ENCODE data around the gene SLC4A1AP. TPM values are rescaled to one million over a fixed set of nuclear protein-coding genes. Genes with fewer than 3 reads are reported as not detected.

Gene SLC4A1AP
- total and polyA plus RNA-seq, 2 of the 13 experiments (the other 11 are each of a cell fraction or from before 2014, with no cell fraction given), result 15.3 to 44.6 TPM

DNA sequence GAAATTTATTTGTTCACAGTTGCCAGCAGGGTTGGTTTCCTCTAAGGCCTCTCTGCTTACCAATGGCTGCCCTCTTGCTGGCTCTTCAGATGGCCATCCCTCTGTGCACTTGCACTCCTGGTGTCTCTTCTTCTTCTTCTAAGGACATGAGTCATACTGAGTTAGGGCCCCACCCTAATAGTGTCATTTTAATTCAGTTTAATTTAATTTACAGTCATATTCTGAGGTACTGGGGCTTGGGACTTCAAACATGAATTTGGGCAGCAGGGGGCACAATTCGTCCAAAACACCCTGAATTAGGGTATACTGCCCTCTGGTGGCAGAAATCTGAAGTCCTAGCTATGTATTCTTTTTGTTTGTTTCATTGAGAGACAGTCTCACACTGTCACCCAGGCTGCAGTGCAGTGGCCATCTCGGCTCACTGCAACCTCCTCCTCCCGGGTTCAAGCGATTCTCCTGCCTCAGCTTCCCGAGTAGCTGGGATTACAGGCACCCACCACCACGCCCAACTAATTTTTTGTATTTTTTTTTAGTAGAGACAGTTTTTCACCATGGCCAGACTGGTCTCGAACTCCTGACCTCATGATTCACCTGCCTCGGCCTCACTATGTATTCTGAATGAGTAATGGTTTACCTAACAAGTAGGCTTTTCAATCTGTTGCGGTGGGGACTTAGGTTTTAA lies 19.8 kb downstream of the SLC4A1AP start (continued):
- no peak for TF ChIP-seq ZNF335 (CRISPR knock-in tag; IDR thresholded peaks at IDR 0.05)
- TF ChIP-seq ZNF564 (CRISPR knock-in tag; IDR thresholded peaks at IDR 0.05), result no peak
- no peak for TF ChIP-seq ZNF746 (CRISPR knock-in tag; IDR thresholded peaks at IDR 0.05)
- TF ChIP-seq, protein P1, sequence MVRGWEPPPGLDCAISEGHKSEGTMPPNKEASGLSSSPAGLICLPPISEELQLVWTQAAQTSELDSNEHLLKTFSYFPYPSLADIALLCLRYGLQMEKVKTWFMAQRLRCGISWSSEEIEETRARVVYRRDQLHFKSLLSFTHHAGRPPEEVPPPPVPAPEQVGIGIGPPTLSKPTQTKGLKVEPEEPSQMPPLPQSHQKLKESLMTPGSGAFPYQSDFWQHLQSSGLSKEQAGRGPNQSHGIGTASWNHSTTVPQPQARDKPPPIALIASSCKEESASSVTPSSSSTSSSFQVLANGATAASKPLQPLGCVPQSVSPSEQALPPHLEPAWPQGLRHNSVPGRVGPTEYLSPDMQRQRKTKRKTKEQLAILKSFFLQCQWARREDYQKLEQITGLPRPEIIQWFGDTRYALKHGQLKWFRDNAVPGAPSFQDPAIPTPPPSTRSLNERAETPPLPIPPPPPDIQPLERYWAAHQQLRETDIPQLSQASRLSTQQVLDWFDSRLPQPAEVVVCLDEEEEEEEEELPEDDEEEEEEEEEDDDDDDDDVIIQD (CRISPR knock-in tag; IDR thresholded peaks at IDR 0.05; ENCODE audit: low read depth), result peak; percentile 39; the same call in 1 of the 2 replicates
- no peak for TF ChIP-seq ZNF552 (CRISPR knock-in tag; IDR thresholded peaks at IDR 0.05; ENCODE audit: borderline replicate concordance)
- TF ChIP-seq ZNF567 (CRISPR knock-in tag; IDR thresholded peaks at IDR 0.05; ENCODE audit: borderline replicate concordance), result no peak
- no peak for TF ChIP-seq ZNF678 (CRISPR knock-in tag; IDR thresholded peaks at IDR 0.05)
- TF ChIP-seq NCOA2 (CRISPR knock-in tag; IDR thresholded peaks at IDR 0.05), result peak; percentile 49; the same call in 1 of the 2 replicates
- TF ChIP-seq FOSL2 (CRISPR knock-in tag; IDR thresholded peaks at IDR 0.05), result peak; percentile 50; the same call in 1 of the 2 replicates
- TF ChIP-seq, protein P2, sequence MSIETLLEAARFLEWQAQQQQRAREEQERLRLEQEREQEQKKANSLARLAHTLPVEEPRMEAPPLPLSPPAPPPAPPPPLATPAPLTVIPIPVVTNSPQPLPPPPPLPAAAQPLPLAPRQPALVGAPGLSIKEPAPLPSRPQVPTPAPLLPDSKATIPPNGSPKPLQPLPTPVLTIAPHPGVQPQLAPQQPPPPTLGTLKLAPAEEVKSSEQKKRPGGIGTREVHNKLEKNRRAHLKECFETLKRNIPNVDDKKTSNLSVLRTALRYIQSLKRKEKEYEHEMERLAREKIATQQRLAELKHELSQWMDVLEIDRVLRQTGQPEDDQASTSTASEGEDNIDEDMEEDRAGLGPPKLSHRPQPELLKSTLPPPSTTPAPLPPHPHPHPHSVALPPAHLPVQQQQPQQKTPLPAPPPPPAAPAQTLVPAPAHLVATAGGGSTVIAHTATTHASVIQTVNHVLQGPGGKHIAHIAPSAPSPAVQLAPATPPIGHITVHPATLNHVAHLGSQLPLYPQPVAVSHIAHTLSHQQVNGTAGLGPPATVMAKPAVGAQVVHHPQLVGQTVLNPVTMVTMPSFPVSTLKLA (IDR thresholded peaks at IDR 0.05), result no peak
- TF ChIP-seq SAP130 (CRISPR knock-in tag; IDR thresholded peaks at IDR 0.05; ENCODE audit: low read depth), result peak; percentile 56; the same call in 1 of the 2 replicates
- TF ChIP-seq, protein P3, sequence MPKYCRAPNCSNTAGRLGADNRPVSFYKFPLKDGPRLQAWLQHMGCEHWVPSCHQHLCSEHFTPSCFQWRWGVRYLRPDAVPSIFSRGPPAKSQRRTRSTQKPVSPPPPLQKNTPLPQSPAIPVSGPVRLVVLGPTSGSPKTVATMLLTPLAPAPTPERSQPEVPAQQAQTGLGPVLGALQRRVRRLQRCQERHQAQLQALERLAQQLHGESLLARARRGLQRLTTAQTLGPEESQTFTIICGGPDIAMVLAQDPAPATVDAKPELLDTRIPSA (CRISPR knock-in tag; IDR thresholded peaks at IDR 0.05; ENCODE audit: borderline replicate concordance), result no peak
- TF ChIP-seq, protein P4, sequence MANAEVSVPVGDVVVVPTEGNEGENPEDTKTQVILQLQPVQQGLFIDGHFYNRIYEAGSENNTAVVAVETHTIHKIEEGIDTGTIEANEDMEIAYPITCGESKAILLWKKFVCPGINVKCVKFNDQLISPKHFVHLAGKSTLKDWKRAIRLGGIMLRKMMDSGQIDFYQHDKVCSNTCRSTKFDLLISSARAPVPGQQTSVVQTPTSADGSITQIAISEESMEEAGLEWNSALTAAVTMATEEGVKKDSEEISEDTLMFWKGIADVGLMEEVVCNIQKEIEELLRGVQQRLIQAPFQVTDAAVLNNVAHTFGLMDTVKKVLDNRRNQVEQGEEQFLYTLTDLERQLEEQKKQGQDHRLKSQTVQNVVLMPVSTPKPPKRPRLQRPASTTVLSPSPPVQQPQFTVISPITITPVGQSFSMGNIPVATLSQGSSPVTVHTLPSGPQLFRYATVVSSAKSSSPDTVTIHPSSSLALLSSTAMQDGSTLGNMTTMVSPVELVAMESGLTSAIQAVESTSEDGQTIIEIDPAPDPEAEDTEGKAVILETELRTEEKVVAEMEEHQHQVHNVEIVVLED (CRISPR knock-in tag; IDR thresholded peaks at IDR 0.05; ENCODE audit: borderline replicate concordance), result no peak
- peak; percentile 43; the same call in 1 of the 2 replicates for TF ChIP-seq SMYD3 (CRISPR knock-in tag; IDR thresholded peaks at IDR 0.05)
- TF ChIP-seq MAFG (CRISPR knock-in tag; IDR thresholded peaks at IDR 0.05), result no peak
- TF ChIP-seq HDAC2 (CRISPR knock-in tag; IDR thresholded peaks at IDR 0.05), result peak; percentile 57; the same call in 1 of the 2 replicates
- TF ChIP-seq, protein P5, sequence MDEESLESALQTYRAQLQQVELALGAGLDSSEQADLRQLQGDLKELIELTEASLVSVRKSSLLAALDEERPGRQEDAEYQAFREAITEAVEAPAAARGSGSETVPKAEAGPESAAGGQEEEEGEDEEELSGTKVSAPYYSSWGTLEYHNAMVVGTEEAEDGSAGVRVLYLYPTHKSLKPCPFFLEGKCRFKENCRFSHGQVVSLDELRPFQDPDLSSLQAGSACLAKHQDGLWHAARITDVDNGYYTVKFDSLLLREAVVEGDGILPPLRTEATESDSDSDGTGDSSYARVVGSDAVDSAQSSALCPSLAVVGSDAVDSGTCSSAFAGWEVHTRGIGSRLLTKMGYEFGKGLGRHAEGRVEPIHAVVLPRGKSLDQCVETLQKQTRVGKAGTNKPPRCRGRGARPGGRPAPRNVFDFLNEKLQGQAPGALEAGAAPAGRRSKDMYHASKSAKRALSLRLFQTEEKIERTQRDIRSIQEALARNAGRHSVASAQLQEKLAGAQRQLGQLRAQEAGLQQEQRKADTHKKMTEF (CRISPR knock-in tag; IDR thresholded peaks at IDR 0.05), result peak; percentile 45
- no peak for TF ChIP-seq ZNF878 (CRISPR knock-in tag; IDR thresholded peaks at IDR 0.05)
- TF ChIP-seq NR2F1 (CRISPR knock-in tag; IDR thresholded peaks at IDR 0.05), result no peak
- TF ChIP-seq THYN1 (CRISPR knock-in tag; IDR thresholded peaks at IDR 0.05; ENCODE audit: borderline replicate concordance, low read depth), result no peak
- TF ChIP-seq, protein P6, sequence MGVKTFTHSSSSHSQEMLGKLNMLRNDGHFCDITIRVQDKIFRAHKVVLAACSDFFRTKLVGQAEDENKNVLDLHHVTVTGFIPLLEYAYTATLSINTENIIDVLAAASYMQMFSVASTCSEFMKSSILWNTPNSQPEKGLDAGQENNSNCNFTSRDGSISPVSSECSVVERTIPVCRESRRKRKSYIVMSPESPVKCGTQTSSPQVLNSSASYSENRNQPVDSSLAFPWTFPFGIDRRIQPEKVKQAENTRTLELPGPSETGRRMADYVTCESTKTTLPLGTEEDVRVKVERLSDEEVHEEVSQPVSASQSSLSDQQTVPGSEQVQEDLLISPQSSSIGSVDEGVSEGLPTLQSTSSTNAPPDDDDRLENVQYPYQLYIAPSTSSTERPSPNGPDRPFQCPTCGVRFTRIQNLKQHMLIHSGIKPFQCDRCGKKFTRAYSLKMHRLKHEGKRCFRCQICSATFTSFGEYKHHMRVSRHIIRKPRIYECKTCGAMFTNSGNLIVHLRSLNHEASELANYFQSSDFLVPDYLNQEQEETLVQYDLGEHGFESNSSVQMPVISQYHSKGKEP (CRISPR knock-in tag; IDR thresholded peaks at IDR 0.05), result no peak
- no peak for TF ChIP-seq RAD51 (IDR thresholded peaks at IDR 0.05; ENCODE audit: borderline replicate concordance)

Measured in HepG2 (cell line).